Activated naive CD8-positive, alpha-beta T cell treated with anti-CD3 and anti-CD28 coated beads, Interleukin-2, amount 50 U/mL, for 24 hours (primary cell): ENCODE measurements around the gene MICAL2.
A peak's percentile ranks its signal among the peaks of the same experiment; 100 is the strongest.

Experiments
- ATAC-seq: fragments of 150-1000 bp; cut with Tn5 transposase; one replicate; pipeline ENCODE4 v1.10.0; 2021
- DNase-seq: peaks from one replicate; pipeline ENCODE4 v3.0.0; 2021
- H3K27ac Mint-ChIP-seq: one replicate; pipeline ENCODE4 v1.8.0; 2021; ENCODE audit warnings: mild to moderate bottlenecking, mixed read lengths
- H3K27me3 Mint-ChIP-seq: one replicate; pipeline ENCODE4 v1.8.0; 2021; ENCODE audit warnings: mixed read lengths
- H3K36me3 Mint-ChIP-seq: one replicate; pipeline ENCODE4 v1.8.0; 2021; ENCODE audit warnings: low read depth, mixed read lengths
- H3K4me1 Mint-ChIP-seq: one replicate; pipeline ENCODE4 v1.8.0; 2021; ENCODE audit warnings: mixed read lengths
- H3K4me3 Mint-ChIP-seq: one replicate; pipeline ENCODE4 v1.8.0; 2021; ENCODE audit warnings: mild to moderate bottlenecking, moderate library complexity, mixed read lengths
- H3K9me3 Mint-ChIP-seq: one replicate; pipeline ENCODE4 v1.8.0; 2021; ENCODE audit warnings: mixed read lengths

Gene MICAL2

DNA sequence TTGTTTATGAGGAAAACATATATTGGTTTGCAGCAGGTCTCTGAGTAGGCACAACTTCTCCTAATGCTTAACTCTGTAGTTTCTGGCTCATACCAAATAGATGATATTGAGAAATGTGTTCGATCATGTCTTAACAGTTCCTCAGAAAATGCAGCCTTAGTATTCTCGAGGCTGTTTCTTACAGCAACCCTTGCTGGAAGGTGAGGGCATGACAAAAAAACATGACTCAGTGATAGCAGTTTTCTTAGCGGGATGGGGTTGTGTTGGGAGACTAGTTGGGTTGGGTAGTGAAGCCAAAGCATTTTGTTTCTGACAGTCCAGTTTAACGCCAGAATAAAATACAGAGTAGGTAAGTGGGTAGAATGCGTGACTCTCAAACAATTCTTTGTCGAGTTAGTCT lies 172.3 kb downstream of the MICAL2 start:
- no peaks in the 10 kb centered on the region for H3K36me3 Mint-ChIP-seq
- H3K4me3 Mint-ChIP-seq, result no peak overlapping the region
- no peak overlapping the region for H3K27ac Mint-ChIP-seq
- H3K9me3 Mint-ChIP-seq, result no peaks in the 10 kb centered on the region
- peaks cover 3% of the 10 kb centered on the region for H3K27me3 Mint-ChIP-seq
- ATAC-seq (no peak), DNase-seq (no peak)
- H3K4me1 Mint-ChIP-seq, result peaks cover 15% of the 10 kb centered on the region

- Mint-ChIP-seq H3K9me3 (no peaks in the 10 kb centered on the region), H3K27me3 (peaks cover 3% of the 10 kb centered on the region), H3K27ac (no peak overlapping the region), H3K36me3 (no peaks in the 10 kb centered on the region), H3K4me3 (no peak overlapping the region), H3K4me1 (peaks cover 15% of the 10 kb centered on the region)
- no peak for DNase-seq
- ATAC-seq, result no peak
Observed at GRCh38 chr11:12284316-12285050, 174.1 kb downstream of the MICAL2 start.

DNA sequence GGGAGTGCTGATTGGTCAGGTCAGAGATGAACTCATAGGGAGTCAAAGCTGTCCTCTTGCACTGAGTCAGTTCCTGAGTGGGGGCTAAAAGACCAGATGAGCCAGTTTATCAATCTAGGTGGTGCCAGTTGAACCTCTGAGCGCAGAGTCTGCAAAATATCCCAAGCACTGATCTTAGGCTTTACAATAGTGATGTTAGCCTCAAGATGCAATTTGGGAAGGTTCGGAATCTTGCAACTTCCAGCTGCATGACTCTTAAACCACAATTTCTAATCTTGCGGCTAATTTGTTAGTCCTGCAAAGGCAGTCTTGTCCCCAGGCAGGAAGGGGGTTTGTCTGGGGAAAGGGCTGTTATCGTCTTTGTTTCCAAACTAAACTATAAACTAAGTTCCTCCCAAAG lies 174.7 kb downstream of the MICAL2 start:
- no peaks in the 10 kb centered on the region for H3K9me3 Mint-ChIP-seq
- no peak overlapping the region for H3K4me3 Mint-ChIP-seq
- H3K36me3 Mint-ChIP-seq, result no peaks in the 10 kb centered on the region
- H3K27me3 Mint-ChIP-seq, result peaks cover 3% of the 10 kb centered on the region
- no peak overlapping the region for H3K27ac Mint-ChIP-seq
- H3K4me1 Mint-ChIP-seq, result peaks cover 17% of the 10 kb centered on the region
- DNase-seq (no peak), ATAC-seq (no peak)

GRCh38 chr11:12285811-12286222 lies 175.4 kb downstream of the MICAL2 start:
- Mint-ChIP-seq H3K9me3 (no peaks in the 10 kb centered on the region), H3K27ac (no peak overlapping the region), H3K36me3 (no peaks in the 10 kb centered on the region), H3K4me3 (no peak overlapping the region), H3K27me3 (peaks cover 3% of the 10 kb centered on the region), H3K4me1 (peaks cover 15% of the 10 kb centered on the region)
- ATAC-seq (no peak), DNase-seq (no peak)

GRCh38 chr11:12286606-12287005 lies 176.2 kb downstream of the MICAL2 start:
- no peak overlapping the region for H3K4me3 Mint-ChIP-seq
- H3K4me1 Mint-ChIP-seq, result peaks cover 9% of the 10 kb centered on the region
- H3K27me3 Mint-ChIP-seq, result peaks cover 3% of the 10 kb centered on the region
- no peaks in the 10 kb centered on the region for H3K9me3 Mint-ChIP-seq
- H3K27ac Mint-ChIP-seq, result no peak overlapping the region
- no peaks in the 10 kb centered on the region for H3K36me3 Mint-ChIP-seq
- no peak for DNase-seq
- no peak for ATAC-seq

GRCh38 chr11:12287009-12287373 lies 176.6 kb downstream of the MICAL2 start:
- peaks cover 6% of the 10 kb centered on the region for H3K4me1 Mint-ChIP-seq
- H3K27me3 Mint-ChIP-seq, result peaks cover 3% of the 10 kb centered on the region
- no peaks in the 10 kb centered on the region for H3K9me3 Mint-ChIP-seq
- no peak for ATAC-seq
- H3K4me3 Mint-ChIP-seq, result no peak overlapping the region
- DNase-seq, result no peak
- no peaks in the 10 kb centered on the region for H3K36me3 Mint-ChIP-seq
- no peak overlapping the region for H3K27ac Mint-ChIP-seq

GRCh38 chr11:12287374-12288211 lies 177.2 kb downstream of the MICAL2 start:
- Mint-ChIP-seq H3K27me3 (peaks cover 2% of the 10 kb centered on the region), H3K4me1 (peaks cover 6% of the 10 kb centered on the region), H3K9me3 (no peaks in the 10 kb centered on the region), H3K4me3 (no peak overlapping the region), H3K27ac (no peak overlapping the region), H3K36me3 (no peaks in the 10 kb centered on the region)
- DNase-seq, result no peak
- no peak for ATAC-seq

DNA sequence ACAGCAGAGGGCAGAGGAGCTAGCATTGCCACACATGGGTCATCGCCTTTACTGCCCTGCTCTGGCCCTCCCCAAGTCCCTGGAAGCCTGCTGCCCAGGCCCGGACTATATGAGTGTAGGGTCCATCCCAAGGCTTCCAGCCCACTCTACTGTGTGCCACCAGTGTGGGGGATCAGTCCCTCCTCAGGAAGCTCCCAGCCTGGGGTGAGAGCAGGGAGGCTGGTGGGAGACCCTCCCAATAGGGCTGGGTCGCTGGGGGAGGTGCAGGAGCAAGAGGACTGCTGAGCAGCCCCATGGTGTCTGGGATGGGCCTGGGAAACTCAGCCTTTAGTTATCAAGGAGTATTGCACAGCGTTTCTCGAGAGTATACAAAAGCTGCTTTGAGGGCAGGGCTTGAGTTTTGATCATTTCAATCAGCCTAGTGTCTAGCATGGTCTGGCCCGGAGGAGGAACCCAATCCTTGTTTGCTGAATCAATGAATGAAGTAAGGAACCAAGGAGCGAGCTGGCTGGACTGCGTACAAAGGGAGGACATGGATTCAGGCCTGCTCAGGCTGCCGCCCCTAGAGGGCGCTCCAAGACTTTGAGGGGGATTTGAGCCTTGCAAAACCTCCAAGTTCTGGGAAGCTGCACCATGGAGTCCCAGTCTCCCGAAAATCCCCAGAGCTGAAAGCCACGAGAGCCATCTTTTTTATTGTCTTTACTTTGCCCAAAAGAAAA lies 178.0 kb downstream of the MICAL2 start:
- Mint-ChIP-seq H3K27ac (no peak overlapping the region), H3K9me3 (no peaks in the 10 kb centered on the region), H3K4me3 (no peak overlapping the region), H3K36me3 (no peaks in the 10 kb centered on the region), H3K4me1 (peaks cover 6% of the 10 kb centered on the region), H3K27me3 (no peaks in the 10 kb centered on the region)
- no peak for ATAC-seq
- peak; percentile 69 for DNase-seq

DNA sequence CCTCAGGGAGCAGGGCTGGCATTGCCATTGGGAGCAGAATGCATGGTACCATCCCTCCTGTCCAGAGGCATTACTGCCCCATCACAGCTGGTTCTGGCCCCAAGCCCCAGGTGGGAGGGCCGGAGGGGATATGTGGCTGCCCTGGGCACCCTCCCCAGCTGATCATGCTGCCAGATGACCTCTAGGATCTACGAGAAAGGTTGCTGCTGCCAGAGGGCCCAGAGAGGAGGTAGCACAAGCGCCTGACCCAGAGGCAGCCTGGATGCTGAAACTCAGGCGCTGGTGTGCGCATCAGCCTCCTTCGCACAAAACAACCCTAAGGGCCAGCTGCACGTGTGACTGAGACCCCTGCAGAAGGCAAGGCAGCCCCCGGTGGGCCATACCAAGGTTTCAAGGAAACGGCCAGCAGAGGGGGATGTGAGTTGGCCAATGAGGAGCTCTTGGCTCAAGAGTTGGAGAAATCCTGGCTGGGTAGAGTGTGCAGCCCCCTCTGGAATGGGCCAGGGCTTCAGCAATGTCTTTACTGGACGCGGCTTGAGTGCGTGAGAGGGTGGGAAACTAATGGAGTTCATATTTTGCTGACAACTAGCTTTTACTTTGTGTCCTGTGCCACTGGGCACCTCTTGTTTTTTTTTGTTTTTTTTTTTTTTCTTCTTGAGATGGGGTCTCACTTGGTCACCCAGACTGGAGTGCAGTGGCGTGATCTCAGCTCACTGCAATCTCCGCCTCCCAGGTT lies 178.7 kb downstream of the MICAL2 start:
- Mint-ChIP-seq H3K4me3 (no peak overlapping the region), H3K36me3 (no peaks in the 10 kb centered on the region), H3K4me1 (peaks cover 6% of the 10 kb centered on the region), H3K9me3 (no peaks in the 10 kb centered on the region), H3K27me3 (no peaks in the 10 kb centered on the region), H3K27ac (no peak overlapping the region)
- ATAC-seq (no peak), DNase-seq (no peak)

DNA sequence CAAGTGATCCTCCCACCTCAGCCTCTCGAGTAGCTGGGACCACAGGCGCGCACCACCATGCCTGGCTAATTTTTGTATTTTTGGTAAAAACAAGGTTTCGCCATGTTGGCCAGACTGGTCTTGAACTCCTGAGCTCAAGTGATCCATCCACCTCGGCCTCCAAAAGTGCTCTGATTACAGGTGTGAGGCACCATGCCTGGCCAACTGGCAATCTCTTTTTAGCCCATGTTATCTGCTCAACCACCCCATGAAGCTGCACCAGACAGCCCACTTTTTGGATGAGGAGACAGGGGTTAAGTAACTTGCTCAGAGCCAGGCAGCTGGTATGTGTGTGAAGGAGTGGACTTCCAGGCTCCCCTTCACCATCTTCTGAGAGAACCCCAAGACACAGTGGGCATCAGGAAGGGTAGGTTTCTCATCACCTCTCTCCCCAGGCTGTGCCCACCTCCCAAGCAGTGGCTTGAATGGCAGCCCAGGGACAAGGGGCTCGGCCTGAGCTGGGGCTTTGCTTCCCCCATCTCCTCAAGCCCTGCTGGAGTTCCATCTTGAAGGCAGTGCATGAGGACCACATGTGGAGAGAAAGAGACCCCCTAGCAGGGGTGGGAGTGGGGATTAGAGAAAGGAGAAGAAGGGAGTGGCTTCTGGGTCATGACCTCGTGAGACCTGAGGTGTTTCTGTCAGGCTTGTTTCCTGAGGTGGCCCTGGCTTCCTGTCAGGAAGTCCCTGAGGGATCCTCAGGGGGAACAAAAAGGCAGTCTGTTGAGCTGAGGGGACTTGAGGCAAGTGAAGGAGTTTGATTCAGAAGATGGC lies 179.5 kb downstream of the MICAL2 start:
- Mint-ChIP-seq H3K4me3 (no peak overlapping the region), H3K27me3 (no peaks in the 10 kb centered on the region), H3K4me1 (peaks cover 6% of the 10 kb centered on the region), H3K27ac (no peak overlapping the region), H3K9me3 (no peaks in the 10 kb centered on the region), H3K36me3 (no peaks in the 10 kb centered on the region)
- DNase-seq (no peak), ATAC-seq (no peak)

- DNase-seq, result no peak
- no peaks in the 10 kb centered on the region for H3K27me3 Mint-ChIP-seq
- no peak overlapping the region for H3K27ac Mint-ChIP-seq
- no peak overlapping the region for H3K4me3 Mint-ChIP-seq
- ATAC-seq, result no peak
- H3K36me3 Mint-ChIP-seq, result no peaks in the 10 kb centered on the region
- H3K4me1 Mint-ChIP-seq, result peaks cover 6% of the 10 kb centered on the region
- no peaks in the 10 kb centered on the region for H3K9me3 Mint-ChIP-seq
Observed at GRCh38 chr11:12290477-12290922, 180.1 kb downstream of the MICAL2 start.

DNA sequence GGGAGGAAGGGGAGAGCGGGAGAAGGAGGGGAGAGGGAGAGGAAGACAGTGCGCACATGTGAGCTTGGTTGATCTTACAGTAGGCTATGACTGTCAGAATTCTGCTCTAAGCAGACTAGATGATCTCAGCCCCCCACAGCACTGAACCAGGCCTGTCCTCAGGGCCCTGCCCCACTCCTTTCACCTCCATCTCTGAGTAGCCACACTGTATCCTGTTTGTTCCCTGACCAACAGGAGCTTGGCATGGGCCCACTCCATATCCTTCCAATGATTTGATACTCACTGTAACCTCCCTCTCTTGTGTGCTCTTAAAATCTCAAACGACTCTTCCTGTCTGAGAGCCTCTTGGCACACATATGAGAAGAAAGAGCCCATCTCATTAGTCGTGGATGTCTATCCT lies 180.9 kb downstream of the MICAL2 start:
- Mint-ChIP-seq H3K27ac (no peak overlapping the region), H3K27me3 (no peaks in the 10 kb centered on the region), H3K4me3 (no peak overlapping the region), H3K36me3 (no peaks in the 10 kb centered on the region), H3K9me3 (no peaks in the 10 kb centered on the region), H3K4me1 (peaks cover 6% of the 10 kb centered on the region)
- DNase-seq, result no peak
- ATAC-seq, result no peak

DNA sequence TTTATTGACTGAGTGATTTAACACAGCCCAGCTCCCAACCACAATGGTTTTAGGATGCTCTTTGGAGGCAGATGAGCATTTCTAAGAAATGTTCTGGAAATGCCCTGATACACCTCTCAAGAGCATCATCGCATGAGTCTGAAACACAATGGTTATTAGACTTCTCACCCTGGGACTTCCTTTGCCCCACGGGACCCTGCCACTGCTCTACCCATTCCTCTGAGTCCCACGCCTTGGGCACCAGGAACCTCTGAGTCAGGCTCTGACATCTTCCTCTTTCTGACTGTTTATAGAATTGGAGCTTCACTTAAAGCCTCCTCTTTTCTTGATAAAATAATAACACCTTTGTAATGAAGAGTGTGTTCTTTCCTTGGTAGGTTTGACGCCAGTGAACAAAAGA lies 181.4 kb downstream of the MICAL2 start:
- no peaks in the 10 kb centered on the region for H3K9me3 Mint-ChIP-seq
- no peak for DNase-seq
- no peak for ATAC-seq
- peaks cover 6% of the 10 kb centered on the region for H3K4me1 Mint-ChIP-seq
- no peak overlapping the region for H3K27ac Mint-ChIP-seq
- H3K27me3 Mint-ChIP-seq, result no peaks in the 10 kb centered on the region
- H3K4me3 Mint-ChIP-seq, result no peak overlapping the region
- H3K36me3 Mint-ChIP-seq, result no peaks in the 10 kb centered on the region

DNA sequence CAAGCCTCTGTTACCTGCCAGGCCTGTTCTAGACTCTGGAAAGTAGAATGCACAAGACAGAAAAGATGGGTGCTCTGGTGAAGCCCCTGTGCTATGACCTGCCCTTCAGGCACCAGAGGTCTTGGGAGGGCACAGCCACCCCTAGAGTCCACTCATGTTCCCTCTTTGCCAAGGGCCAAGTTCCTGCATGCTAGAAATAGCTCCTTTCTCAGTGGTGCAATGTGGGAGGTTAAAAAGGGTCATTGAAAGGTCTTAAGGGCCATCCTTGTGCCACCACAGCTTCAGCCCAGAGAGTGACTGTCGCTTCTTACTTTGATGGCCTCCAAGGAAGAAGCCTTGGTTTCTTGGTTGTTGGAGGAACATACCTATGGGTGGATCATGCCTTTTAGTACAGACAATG lies 182.4 kb downstream of the MICAL2 start:
- DNase-seq, result no peak
- no peak overlapping the region for H3K4me3 Mint-ChIP-seq
- no peaks in the 10 kb centered on the region for H3K36me3 Mint-ChIP-seq
- peaks cover 6% of the 10 kb centered on the region for H3K4me1 Mint-ChIP-seq
- ATAC-seq, result no peak
- H3K27ac Mint-ChIP-seq, result no peak overlapping the region
- H3K9me3 Mint-ChIP-seq, result peaks cover 3% of the 10 kb centered on the region
- no peaks in the 10 kb centered on the region for H3K27me3 Mint-ChIP-seq
